ENCODE measurements around the gene CCNL2.
"Not testable (repeated sequence)": the region's sequence is repeated elsewhere in the genome, so short reads cannot be mapped to it uniquely, and the experiment has no call there.

Gene CCNL2

DNA sequence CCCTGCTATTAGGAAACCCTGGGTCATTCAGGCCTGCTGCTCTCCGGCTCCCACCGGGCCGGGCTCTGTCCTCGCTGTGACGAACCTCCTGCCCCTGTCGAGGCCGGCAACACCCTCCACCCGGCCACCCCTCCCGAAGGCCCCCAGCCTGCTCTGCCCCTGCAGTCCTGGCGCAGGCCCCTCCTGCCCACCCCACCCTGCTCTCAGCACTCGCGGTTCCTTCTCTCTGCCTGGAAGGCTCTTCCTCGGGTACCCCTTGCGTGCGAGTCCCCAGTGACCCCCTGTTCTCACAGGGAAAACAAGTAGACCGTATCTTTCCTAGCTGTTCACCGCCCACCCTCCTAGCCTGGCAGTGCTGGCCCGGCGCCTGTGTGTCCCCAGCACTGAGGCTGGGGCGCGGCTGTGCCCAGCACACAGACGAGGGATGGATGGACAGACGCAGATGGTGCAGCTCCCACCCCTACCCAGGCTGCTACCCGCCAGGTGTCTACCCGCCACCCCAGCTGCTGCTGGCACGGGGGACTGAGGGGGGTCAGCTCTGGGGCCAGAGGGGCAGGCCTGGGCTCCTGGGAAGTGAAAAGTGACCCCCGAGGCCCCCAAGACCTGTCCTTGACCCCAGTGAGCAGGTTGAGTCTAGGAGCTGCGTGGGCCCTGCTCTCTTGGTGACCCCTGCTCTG is 33.3 kb upstream of the CCNL2 start:
- DNase-seq, result no peak

- no peak for DNase-seq
Measured at GRCh38 chr1:1431845-1432273, 32.7 kb upstream of the CCNL2 start.

GRCh38 chr1:1430992-1431844 is 32.1 kb upstream of the CCNL2 start:
- no peak for DNase-seq

DNA sequence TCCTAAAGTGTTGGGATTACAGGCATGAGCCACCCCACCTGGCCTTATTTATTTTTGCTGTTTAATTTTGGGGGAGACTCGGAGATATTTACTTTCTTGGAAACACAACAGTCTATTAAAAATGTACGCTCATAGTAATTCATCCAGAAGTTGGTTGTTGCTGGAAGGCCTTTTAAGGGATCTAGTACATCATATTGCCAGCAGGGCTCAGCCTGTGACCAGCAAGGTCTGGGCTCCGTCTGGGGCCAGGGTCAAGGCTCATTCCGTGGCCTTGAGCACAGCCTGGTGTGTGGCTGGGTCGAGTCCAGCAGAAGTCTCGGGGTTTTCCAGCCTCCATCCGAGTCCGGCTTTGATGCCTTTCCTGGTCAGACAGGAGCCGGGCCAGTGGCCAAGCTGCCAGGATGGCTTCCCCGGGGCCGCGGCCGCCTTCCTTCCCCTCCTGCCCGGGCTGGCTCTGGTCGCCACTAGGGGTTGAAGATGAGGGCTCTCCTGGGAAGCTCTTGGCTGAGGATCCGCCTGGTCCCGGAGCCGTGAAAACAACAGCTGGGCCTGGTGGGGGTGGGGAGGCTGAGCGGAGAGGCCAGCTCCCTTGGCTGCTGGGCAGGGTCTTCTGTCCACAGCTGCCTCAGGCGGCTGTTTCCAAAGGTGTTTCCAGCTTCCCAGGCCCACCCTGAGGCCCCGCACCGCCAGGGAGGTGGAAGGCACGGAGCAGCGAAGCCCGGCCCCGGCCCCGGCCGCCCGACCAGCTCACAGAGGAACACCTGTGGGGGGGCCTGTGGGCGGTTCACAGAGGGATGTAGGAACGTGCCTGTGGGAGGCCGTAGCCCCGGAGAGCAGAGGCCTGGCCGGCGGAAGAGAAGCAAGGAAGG is 31.2 kb upstream of the CCNL2 start:
- DNase-seq, result no peak

DNA sequence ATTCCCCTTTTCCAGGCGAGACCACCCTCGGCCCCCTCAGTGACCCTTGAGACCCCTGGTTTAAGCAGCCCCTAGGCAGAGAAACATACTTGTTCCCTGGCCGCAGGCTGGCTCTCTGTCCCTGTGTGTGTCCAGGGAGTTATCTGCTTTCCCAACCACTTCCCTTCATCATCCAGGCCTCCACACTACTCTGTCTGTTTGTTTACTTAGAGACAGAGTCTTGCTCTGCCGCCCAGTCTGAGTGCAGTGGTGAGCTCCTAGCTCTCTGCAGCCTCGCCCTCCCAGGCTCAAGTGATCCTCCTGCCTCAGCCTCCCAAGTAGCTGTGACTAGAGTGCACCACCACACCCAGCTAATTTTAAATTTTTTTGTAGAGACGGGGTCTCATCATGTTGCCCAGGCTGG is 30.5 kb upstream of the CCNL2 start:
- DNase-seq, result no peak

- DNase-seq, result not testable (repeated sequence)
Measured at GRCh38 chr1:1428967-1429366, 29.8 kb upstream of the CCNL2 start.

GRCh38 chr1:1428174-1428573 is 29.0 kb upstream of the CCNL2 start:
- DNase-seq, result no peak

DNA sequence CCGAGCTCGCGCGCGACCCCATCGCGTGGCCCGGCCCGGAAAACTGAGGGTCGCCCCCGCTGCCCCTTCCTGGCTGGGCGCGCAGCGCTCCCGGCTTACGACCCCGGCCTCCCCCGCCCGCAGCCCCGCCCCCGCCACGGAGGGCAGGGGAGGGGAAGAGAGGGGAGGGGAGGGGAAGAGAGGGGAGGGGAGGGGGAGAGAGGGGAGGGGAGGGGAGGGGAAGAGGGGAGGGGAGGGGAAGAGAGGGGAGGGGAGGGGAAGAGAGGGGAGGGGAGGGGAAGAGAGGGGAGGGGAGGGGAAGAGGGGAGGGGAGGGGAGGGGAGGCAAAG is 28.6 kb upstream of the CCNL2 start:
- no peak for DNase-seq

DNA sequence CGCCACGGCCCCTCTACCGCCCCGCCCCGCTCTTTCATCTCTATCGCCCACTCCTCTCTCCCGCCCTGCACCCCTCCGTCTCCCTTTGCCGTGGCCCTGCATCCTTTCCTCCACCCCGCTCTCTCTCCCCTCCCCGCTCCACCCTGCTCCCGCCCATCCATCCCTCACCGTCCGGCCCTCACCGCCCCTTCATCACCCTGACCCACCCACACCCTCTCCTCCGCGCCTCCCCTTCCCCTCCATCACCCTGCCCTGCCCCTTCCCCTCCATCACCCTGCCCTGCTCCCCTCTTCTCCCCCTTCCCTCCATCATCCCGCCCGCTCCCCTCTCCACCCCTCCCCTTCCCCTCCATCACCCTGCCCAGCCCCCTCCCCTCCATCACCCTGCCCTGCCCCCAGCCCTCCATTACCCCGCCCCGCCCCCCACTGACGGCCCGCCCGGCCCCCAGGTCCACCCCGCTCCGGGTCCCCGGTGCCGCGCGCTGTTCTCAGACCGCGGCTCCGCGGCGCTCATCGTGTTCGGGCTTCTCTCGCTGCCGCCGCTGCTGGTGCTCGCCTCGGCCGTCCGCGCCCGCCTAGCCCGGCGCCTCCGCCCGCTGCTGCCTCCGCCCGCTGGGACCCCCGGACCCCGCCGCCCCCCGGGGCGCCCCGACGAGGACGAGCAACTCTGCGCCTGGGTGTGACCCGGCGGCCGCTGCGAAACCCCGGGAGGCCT is 28.1 kb upstream of the CCNL2 start:
- DNase-seq, result no peak

GRCh38 chr1:1426496-1427105 is 27.5 kb upstream of the CCNL2 start:
- DNase-seq, result no peak

- no peak for DNase-seq
Measured at GRCh38 chr1:1425753-1426495, 26.8 kb upstream of the CCNL2 start.

DNA sequence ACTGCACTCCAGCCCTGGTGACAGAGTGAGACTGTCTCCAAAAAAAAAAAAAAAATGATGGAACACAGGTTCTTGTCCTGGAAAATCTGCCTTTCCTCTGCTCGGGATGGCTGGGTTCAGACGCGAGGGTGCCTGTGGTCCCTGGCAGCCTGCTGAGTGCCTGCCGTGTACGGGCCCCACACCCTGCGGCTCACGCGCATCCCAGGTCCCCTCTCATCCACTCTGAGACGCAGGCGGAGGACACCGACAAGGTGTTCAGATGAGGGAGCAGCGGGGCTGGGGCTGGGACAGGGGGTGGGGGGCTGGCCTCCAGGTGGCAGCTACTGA is 26.3 kb upstream of the CCNL2 start:
- no peak for DNase-seq

DNA sequence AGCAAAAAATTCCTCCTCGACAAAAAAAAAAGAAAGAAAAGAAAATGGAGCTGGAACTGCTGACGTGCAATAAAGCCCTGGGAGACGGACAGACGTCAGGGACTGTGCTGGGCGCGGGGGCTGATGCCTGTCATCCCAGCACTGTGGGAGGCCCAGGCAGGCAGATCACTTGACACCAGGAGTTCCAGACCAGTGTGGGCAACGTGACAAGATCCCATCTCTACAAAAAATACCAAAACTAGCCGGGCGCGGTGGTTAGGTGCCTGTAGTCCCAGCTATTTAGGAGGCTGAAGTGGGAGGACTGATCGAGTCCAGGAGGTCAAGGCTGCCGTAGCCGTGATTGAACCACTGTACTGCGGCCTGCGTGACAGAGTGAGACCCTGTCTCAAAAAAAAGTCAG is 25.6 kb upstream of the CCNL2 start:
- no peak for DNase-seq

- no peak for DNase-seq
Measured at GRCh38 chr1:1423245-1423597, 24.1 kb upstream of the CCNL2 start.

GRCh38 chr1:1422465-1423244 is 23.5 kb upstream of the CCNL2 start:
- DNase-seq, result no peak

- no peak for DNase-seq
Measured at GRCh38 chr1:1421907-1422464, 22.9 kb upstream of the CCNL2 start.

- no peak for DNase-seq
Measured at GRCh38 chr1:1421147-1421906, 22.2 kb upstream of the CCNL2 start, which contains the start of gene ANKRD65. Gene ANKRD65 (minus strand): TSS chr1:1421276. CDS start chr1:1421005, 271 bp downstream.

GRCh38 chr1:1420654-1421141 is 21.6 kb upstream of the CCNL2 start:
- DNase-seq, result no peak

- no peak for DNase-seq
Measured at GRCh38 chr1:1419813-1420653, 20.9 kb upstream of the CCNL2 start.
